SK-N-SH (cell line): Measurements from ENCODE around the gene SEC14L2. TPM values are rescaled to one million over a fixed set of nuclear protein-coding genes. Genes with fewer than 3 reads are reported as not detected.

ENCODE experiments used
- CTCF ChIA-PET: fragments of 300-600, 350-600 bp; formaldehyde crosslinking; extraction: SDS; loops from one replicate; lab custom pipeline; 2021; lab: Yijun Ruan, JAX
- POLR2A ChIA-PET: fragments of 350-600 bp; sonication (Branson Sonifier 250); formaldehyde crosslinking; extraction: SDS; loops from one replicate; lab custom pipeline; 2020; ENCODE audit warnings: antibody characterized with exemption, inconsistent platforms; lab: Yijun Ruan, JAX
- DNase-seq: peaks from one replicate; pipeline ENCODE4 v3.0.0; 2012
- H2AFZ ChIP-seq: fragments of 200-600 bp; sonication (generic); 2 replicates; pipeline ENCODE4 v1.8.1; 2016; ENCODE audit warnings: antibody characterized with exemption, mild to moderate bottlenecking, low read depth
- H3F3A ChIP-seq: fragments of 200-600 bp; sonication (generic); replicated peaks from 2 replicates; pipeline ENCODE3; 2016; ENCODE audit warnings: antibody characterized with exemption, mild to moderate bottlenecking; ENCODE audit not compliant: insufficient read depth
- H3K27ac ChIP-seq, 2 experiments: fragments of 200-500 bp in 1 of 2; fragments of 200-600 bp in 1 of 2; sonication (Bioruptor generic) in 1 of 2; sonication (generic), shearing (Covaris generic) in 1 of 2; 2 replicates each; pipeline versions ENCODE4 v1.5.1 to v1.6.1; 2014 to 2016; ENCODE audit warnings: low read depth in 2 of 2, inconsistent platforms in 1 of 2, low read length in 1 of 2, mild to moderate bottlenecking in 1 of 2, mixed read lengths in 1 of 2
- H3K27me3 ChIP-seq: fragments of 200-600 bp; sonication (generic), shearing (Covaris generic); 2 replicates; pipeline ENCODE4 v1.6.1; 2016; ENCODE audit warnings: mixed run types; ENCODE audit not compliant: insufficient read depth
- H3K36me3 ChIP-seq, 2 experiments: fragments of 200-500 bp in 1 of 2; fragments of 200-600 bp in 1 of 2; sonication (Bioruptor generic) in 1 of 2; sonication (generic) in 1 of 2; replicated peaks in 1 of 2; 2 replicates each; pipeline versions ENCODE3 to v1.5.1; 2014 to 2016; ENCODE audit warnings: low read length in 1 of 2, mild to moderate bottlenecking in 1 of 2; ENCODE audit not compliant: insufficient read depth in 2 of 2, control insufficient read depth in 1 of 2
- H3K4me1 ChIP-seq, 2 experiments: fragments of 200-500 bp in 1 of 2; fragments of 200-600 bp in 1 of 2; sonication (Bioruptor generic) in 1 of 2; sonication (generic), shearing (Covaris generic) in 1 of 2; 2 replicates each; pipeline versions ENCODE4 v1.5.1 to v1.6.1; 2014 to 2016; ENCODE audit warnings: low read depth in 1 of 2, low read length in 1 of 2, mixed run types in 1 of 2; ENCODE audit not compliant: insufficient read depth in 2 of 2, control insufficient read depth in 1 of 2
- H3K4me2 ChIP-seq: fragments of 200-600 bp; sonication (generic), shearing (Covaris generic); 2 replicates; pipeline ENCODE4 v1.6.1; 2017; ENCODE audit warnings: mixed run types
- H3K4me3 ChIP-seq, 2 experiments: fragments of 200-500 bp in 1 of 2; fragments of 200-600 bp in 1 of 2; sonication (Bioruptor generic) in 1 of 2; sonication (generic), shearing (Covaris generic) in 1 of 2; 2 replicates each; pipeline versions ENCODE4 v1.5.1 to v1.8.1; 2014 to 2016; ENCODE audit warnings: low read depth in 2 of 2, inconsistent platforms in 1 of 2, low read length in 1 of 2, mild to moderate bottlenecking in 1 of 2, mixed read lengths in 1 of 2, moderate library complexity in 1 of 2
- H3K79me2 ChIP-seq: fragments of 200-600 bp; sonication (generic); 2 replicates; pipeline ENCODE4 v1.8.1; 2017; ENCODE audit warnings: mild to moderate bottlenecking; ENCODE audit not compliant: insufficient read depth
- H3K9ac ChIP-seq: fragments of 200-600 bp; sonication (generic); 2 replicates; pipeline ENCODE4 v1.6.1; 2017; ENCODE audit warnings: mixed run types
- H3K9me2 ChIP-seq: fragments of 200-600 bp; sonication (generic); 2 replicates; pipeline ENCODE4 v1.6.1; 2017; ENCODE audit warnings: mixed run types
- H3K9me3 ChIP-seq: fragments of 200-600 bp; sonication (generic); 2 replicates; pipeline ENCODE4 v1.6.1; 2017; ENCODE audit warnings: mixed run types, mild to moderate bottlenecking, moderate library complexity
- H4K20me1 ChIP-seq: fragments of 200-600 bp; sonication (generic); 2 replicates; pipeline ENCODE4 v1.6.1; 2017; ENCODE audit warnings: mild to moderate bottlenecking, mixed run types; ENCODE audit not compliant: insufficient read depth
- ELF1 ChIP-seq: IDR thresholded peaks from 2 replicates; pipeline ENCODE4 v1.4.0; 2012
- EZH2phosphoT487 ChIP-seq: fragments of 200-600 bp; sonication (generic); IDR thresholded peaks from 2 replicates; pipeline ENCODE4 v1.6.1; 2017; ENCODE audit warnings: low read depth, mixed run types, mild to moderate bottlenecking, antibody characterized with exemption, moderate library complexity, borderline replicate concordance
- FOXJ3 ChIP-seq: sonication (generic); formaldehyde crosslinking; IDR thresholded peaks from 2 replicates; pipeline ENCODE4 v1.5.1; 2020; ENCODE audit warnings: mild to moderate bottlenecking, missing genetic modification reagents
- MAX ChIP-seq: IDR thresholded peaks from 2 replicates; pipeline ENCODE4 v1.4.0; 2012; ENCODE audit warnings: low read depth
- MXI1 ChIP-seq: IDR thresholded peaks from 2 replicates; pipeline ENCODE4 v1.6.1; 2012; ENCODE audit warnings: mild to moderate bottlenecking, low read depth, low read length, improper control_type of control experiment
- NFIC ChIP-seq: IDR thresholded peaks from 2 replicates; pipeline ENCODE4 v1.4.0; 2012; ENCODE audit warnings: borderline replicate concordance
- NRF1 ChIP-seq: IDR thresholded peaks from 2 replicates; pipeline ENCODE4 v1.6.1; 2012; ENCODE audit warnings: low read depth, mild to moderate bottlenecking, low read length
- RAD21 ChIP-seq: IDR thresholded peaks from 2 replicates; pipeline ENCODE4 v1.6.1; 2012; ENCODE audit warnings: mild to moderate bottlenecking, low read length
- RCOR1 ChIP-seq: fragments of 150-350 bp; IDR thresholded peaks from 2 replicates; pipeline ENCODE4 v1.6.1; 2017; ENCODE audit warnings: antibody characterized with exemption, low read length
- RFX5 ChIP-seq: IDR thresholded peaks from 2 replicates; pipeline ENCODE4 v1.6.1; 2012; ENCODE audit warnings: mild to moderate bottlenecking, improper control_type of control experiment, low read length
- RXRA ChIP-seq: IDR thresholded peaks from 2 replicates; pipeline ENCODE4 v1.4.0; 2012; ENCODE audit warnings: low read depth, mild to moderate bottlenecking, borderline replicate concordance
- TEAD4 ChIP-seq: IDR thresholded peaks from 2 replicates; pipeline ENCODE4 v1.4.0; 2012; ENCODE audit warnings: mild to moderate bottlenecking, borderline replicate concordance; ENCODE audit not compliant: insufficient read depth
- USF2 ChIP-seq: fragments of 150-350 bp; IDR thresholded peaks from 2 replicates; pipeline ENCODE4 v1.6.1; 2017; ENCODE audit warnings: antibody characterized with exemption, low read length, low read depth, borderline replicate concordance
- ZBTB33 ChIP-seq: IDR thresholded peaks from 2 replicates; pipeline ENCODE4 v1.4.0; 2012; ENCODE audit warnings: low read depth, borderline replicate concordance
- WGBS: methylation state at CpG from one replicate; pipeline ENCODE4 v1.1.6; 2017; ENCODE audit warnings: low lambda C conversion rate; 5-methylcytosine and 5-hydroxymethylcytosine counted together
- polyA plus RNA-seq, 3 experiments: library from polyadenylated mRNA; depleted of rRNA; stranded (reverse); fragments of >200 nt; gene quantifications; 2 replicates each; pipeline ENCODE4 v1.2.3, GENCODE V29; 2012
- TF ChIP-seq, protein P1 (sequence below): fragments of 200-600 bp; sonication (generic); IDR thresholded peaks from 2 replicates; pipeline ENCODE4 v1.6.1; 2017; ENCODE audit warnings: antibody characterized with exemption, mild to moderate bottlenecking, moderate library complexity
- TF ChIP-seq, protein P2 (sequence below): fragments of 150-350 bp; IDR thresholded peaks from 2 replicates; pipeline ENCODE4 v1.6.1; 2016; ENCODE audit warnings: mild to moderate bottlenecking, low read depth, low read length

The SEC14L2 gene
- polyA plus RNA-seq, 1 of the 3 experiments (the other 2 are of a cell fraction): 14.0 TPM

- H2AFZ ChIP-seq: no peak overlapping the region
- WGBS: 91% methylated on average over 5 of the region's 5 CpGs
- no peak overlapping the region for H3K4me3 ChIP-seq
- H3K27me3 ChIP-seq: no peaks in the 10 kb centered on the region
- H3K9ac ChIP-seq: no peak overlapping the region
- no peaks in the 10 kb centered on the region for H4K20me1 ChIP-seq
- no peaks in the 10 kb centered on the region for H3K4me1 ChIP-seq
- H3K4me2 ChIP-seq: no peak overlapping the region
- no peaks in the 10 kb centered on the region for H3K9me3 ChIP-seq
- ChIA-PET POLR2A (interaction anchor here (0.8 to 1.9 kb wide), 2 partner anchors 9 to 12 kb away, joined by 3 to 10 read pairs; no protein-coding TSS in a partner anchor), CTCF (interaction anchor here (0.6 to 1.5 kb wide), 5 partner anchors 9 to 125 kb away, joined by 3 to 10 read pairs (median 3); partner anchors contain the start of genes CASTOR1 and RNF215)
- H3F3A ChIP-seq: no peaks in the 10 kb centered on the region
- peaks cover 25 to 44% of the 10 kb centered on the region in 2 experiments for H3K36me3 ChIP-seq
- TF ChIP-seq TEAD4: no peak
- no peak for TF ChIP-seq RCOR1
- TF ChIP-seq NRF1: no peak
- no peak for TF ChIP-seq RXRA
- no peak for TF ChIP-seq MAX
- TF ChIP-seq FOXJ3 (CRISPR knock-in tag): no peak
- no peak for TF ChIP-seq MXI1
- TF ChIP-seq, protein P1, sequence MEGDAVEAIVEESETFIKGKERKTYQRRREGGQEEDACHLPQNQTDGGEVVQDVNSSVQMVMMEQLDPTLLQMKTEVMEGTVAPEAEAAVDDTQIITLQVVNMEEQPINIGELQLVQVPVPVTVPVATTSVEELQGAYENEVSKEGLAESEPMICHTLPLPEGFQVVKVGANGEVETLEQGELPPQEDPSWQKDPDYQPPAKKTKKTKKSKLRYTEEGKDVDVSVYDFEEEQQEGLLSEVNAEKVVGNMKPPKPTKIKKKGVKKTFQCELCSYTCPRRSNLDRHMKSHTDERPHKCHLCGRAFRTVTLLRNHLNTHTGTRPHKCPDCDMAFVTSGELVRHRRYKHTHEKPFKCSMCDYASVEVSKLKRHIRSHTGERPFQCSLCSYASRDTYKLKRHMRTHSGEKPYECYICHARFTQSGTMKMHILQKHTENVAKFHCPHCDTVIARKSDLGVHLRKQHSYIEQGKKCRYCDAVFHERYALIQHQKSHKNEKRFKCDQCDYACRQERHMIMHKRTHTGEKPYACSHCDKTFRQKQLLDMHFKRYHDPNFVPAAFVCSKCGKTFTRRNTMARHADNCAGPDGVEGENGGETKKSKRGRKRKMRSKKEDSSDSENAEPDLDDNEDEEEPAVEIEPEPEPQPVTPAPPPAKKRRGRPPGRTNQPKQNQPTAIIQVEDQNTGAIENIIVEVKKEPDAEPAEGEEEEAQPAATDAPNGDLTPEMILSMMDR: no peak
- H3K27ac ChIP-seq: no peak overlapping the region
- no peak for DNase-seq
- H3K79me2 ChIP-seq: no peaks in the 10 kb centered on the region
- H3K9me2 ChIP-seq: no peaks in the 10 kb centered on the region
Measured at GRCh38 chr22:30413745-30414524, 17.1 kb downstream of the SEC14L2 start.

- no peak for TF ChIP-seq NFIC
- no peak for TF ChIP-seq RFX5
- no peak for TF ChIP-seq ZBTB33
- TF ChIP-seq, protein P2, sequence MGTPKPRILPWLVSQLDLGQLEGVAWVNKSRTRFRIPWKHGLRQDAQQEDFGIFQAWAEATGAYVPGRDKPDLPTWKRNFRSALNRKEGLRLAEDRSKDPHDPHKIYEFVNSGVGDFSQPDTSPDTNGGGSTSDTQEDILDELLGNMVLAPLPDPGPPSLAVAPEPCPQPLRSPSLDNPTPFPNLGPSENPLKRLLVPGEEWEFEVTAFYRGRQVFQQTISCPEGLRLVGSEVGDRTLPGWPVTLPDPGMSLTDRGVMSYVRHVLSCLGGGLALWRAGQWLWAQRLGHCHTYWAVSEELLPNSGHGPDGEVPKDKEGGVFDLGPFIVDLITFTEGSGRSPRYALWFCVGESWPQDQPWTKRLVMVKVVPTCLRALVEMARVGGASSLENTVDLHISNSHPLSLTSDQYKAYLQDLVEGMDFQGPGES: no peak
- no peak for TF ChIP-seq FOXJ3 (CRISPR knock-in tag)
- TF ChIP-seq NRF1: no peak
- no peak for TF ChIP-seq EZH2phosphoT487
- no peak for TF ChIP-seq RXRA
- no peak for TF ChIP-seq TEAD4
- TF ChIP-seq RAD21: no peak
- TF ChIP-seq MXI1: no peak
- no peak for TF ChIP-seq USF2
- TF ChIP-seq ELF1: no peak
- Histone ChIP-seq H3K4me3 (no peak overlapping the region), H3F3A (peaks cover 3% of the 10 kb centered on the region), H4K20me1 (no peaks in the 10 kb centered on the region), H3K4me2 (no peak overlapping the region), H3K9me2 (no peaks in the 10 kb centered on the region), H3K9ac (no peak overlapping the region), H3K27ac (no peak overlapping the region), H3K79me2 (no peaks in the 10 kb centered on the region), H3K9me3 (no peaks in the 10 kb centered on the region), H2AFZ (no peak overlapping the region), H3K36me3 (peaks cover 30 to 44% of the 10 kb centered on the region in 2 experiments), H3K27me3 (no peaks in the 10 kb centered on the region), H3K4me1 (peaks cover 0 to 4% of the 10 kb centered on the region in 2 experiments; a peak in 1 of 4 replicates)
- DNase-seq: no peak
- POLR2A ChIA-PET: interaction anchor here (0.6 kb wide), 1 partner anchor 33 kb away, joined by 3 read pairs; no protein-coding TSS in a partner anchor
- 83% methylated on average over 4 of the region's 4 CpGs for WGBS
- CTCF ChIA-PET: interaction anchor here (1.1 to 1.5 kb wide), 2 partner anchors 9 to 126 kb away, joined by 5 to 10 read pairs; partner anchors contain the start of gene CASTOR1
Measured at GRCh38 chr22:30414525-30415047, 17.8 kb downstream of the SEC14L2 start.
